22Rv1 (cell line): ENCODE measurements around the gene LGALS9C.
"Not testable (repeated sequence)": the region's sequence is repeated elsewhere in the genome, so short reads cannot be mapped to it uniquely, and the experiment has no call there.

Experiments
- CTCF ChIP-seq: fragments of 450-650 bp; IDR thresholded peaks from 2 replicates; pipeline ENCODE4 v1.5.1; 2017; ENCODE audit warnings: mild to moderate bottlenecking
- ZFX ChIP-seq: fragments of 450-650 bp; IDR thresholded peaks from 2 replicates; pipeline ENCODE4 v1.6.1; 2017; ENCODE audit warnings: antibody characterized with exemption, borderline replicate concordance

- not testable (repeated sequence) for TF ChIP-seq CTCF, ZFX
Measured at GRCh38 chr17:18508667-18509066, 32.1 kb downstream of the LGALS9C start.
